SHP77 (cell line): Measurements from ENCODE around the gene KCNT2.
"Not testable (repeated sequence)": the region's sequence is repeated elsewhere in the genome, so short reads cannot be mapped to it uniquely, and the experiment has no call there.

Experiments used
- DNase-seq, 2 experiments: peaks; one replicate each; lab custom pipeline; 2025; lab: John Stamatoyannopoulos, UW

The KCNT2 gene

DNA sequence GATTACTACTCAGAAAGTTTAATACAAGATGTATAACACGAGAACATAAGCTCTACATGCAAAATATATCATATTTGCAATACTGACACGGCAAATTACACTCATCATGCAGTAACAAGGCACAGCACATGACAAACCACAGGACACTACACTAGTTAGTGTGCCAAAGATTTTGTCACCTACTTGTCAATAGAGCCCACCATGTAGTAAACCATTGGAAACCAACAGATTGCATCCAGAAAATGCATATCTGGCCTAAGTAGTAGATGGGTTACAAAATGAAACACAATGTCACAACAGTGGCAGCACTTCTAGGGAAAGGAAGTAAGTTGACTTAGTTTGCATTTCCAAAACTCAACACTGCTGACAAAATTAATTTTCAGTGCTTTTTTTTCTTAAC is 288.9 kb downstream of the KCNT2 start:
- DNase-seq: no peak

GRCh38 chr1:196317535-196318522 is 290.4 kb downstream of the KCNT2 start:
- DNase-seq: peak; percentile 8 to 40

DNA sequence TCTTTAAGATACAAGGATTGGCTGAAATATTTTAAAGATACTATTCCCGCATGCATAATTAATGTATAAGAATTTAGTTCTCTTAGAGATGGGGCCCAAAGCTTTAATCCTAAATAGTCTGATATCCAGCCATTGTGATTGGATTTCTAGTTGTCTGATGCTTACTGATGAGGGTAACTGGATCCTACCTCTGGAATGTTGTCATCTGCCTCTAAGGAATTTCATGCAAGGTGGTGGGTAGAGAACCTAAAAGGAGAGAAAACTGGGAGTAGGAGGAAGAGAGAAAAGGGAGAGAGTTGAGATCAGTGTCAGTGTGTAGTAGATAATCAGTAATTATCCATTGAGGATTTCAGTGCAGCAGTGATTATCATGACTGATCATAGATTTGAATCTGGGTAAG is 295.5 kb downstream of the KCNT2 start:
- DNase-seq: no peak

DNA sequence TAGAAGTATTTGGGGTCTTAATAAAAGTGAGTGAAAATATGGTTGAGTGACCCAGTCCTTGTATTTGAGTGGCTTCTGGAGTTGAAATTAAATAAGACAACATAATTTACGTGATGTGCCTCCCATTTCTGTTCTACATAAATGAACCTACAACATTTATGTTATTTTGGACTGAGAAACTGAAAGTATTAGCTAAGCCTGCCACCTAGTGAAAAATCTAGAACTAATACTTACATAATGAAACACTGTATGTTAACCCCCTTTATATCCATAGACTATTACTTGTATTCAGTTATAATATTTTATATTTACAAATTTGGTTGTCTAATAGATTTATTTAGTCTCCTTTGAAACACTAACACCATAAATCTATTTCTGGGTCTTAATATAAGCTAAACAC is 298.9 kb downstream of the KCNT2 start:
- DNase-seq: no peak

GRCh38 chr1:196308176-196308575 is 300.1 kb downstream of the KCNT2 start:
- DNase-seq: no peak

- DNase-seq: no peak
These were observed 301.8 kb downstream of the KCNT2 start for GRCh38 chr1:196306421-196306820.

DNA sequence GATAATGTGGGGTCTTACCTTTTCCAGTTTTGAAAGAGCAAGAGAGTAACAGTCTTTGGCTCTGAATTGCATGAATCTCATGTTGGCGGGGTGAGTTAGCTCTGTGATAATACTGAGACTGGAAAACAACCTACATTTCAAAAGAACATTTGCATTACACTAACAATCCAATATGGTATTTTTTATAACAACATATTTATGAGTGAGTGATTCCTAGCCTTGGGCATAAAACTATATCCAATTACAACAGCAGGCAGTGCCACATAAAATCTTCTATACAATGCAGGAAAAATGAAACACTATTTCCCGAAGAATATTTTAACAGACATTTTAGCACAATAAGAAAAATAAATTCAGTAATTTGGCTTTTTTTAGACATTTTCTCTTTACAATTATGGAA is 303.0 kb downstream of the KCNT2 start:
- no peak for DNase-seq

DNA sequence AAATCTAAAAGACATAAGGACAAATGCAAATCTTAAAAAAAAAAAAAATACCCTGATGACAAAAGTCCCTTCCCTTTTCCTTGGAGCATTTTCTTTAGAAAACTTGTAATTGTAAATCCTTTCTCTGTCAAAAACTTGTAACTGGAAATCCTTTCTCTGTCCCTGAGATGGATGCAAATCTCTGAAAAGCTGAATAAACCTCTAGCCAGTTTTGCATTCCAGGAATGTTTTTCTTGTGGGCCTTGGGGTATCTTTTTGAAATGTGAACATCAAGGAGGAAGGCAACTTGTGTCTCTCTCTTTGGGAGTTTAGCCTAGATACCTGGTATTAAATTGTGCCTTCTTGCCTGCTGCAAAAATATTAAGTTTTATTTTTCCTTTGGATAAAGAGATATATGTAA is 305.3 kb downstream of the KCNT2 start:
- DNase-seq: no peak

- DNase-seq: no peak
These were observed 305.8 kb downstream of the KCNT2 start for GRCh38 chr1:196302420-196302819.

DNA sequence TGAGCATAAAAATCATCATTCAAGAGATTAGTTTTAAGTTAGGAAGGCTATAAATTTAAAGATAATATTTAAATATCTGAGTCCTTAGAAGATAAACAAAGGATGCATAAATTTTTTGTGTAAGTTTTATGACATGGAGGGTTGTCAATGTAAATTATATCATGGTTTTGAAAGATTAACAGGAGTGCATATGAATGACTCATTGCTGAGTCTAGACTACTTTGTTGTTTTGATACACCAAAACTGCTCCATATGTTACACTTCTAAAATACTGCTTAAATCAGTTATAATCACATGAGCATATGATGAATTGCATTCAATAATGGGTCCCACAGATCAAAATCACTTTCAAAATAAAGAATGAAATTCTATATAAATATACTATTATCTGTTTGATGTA is 312.5 kb downstream of the KCNT2 start:
- no peak for DNase-seq

- no peak for DNase-seq
These were observed 329.4 kb downstream of the KCNT2 start for GRCh38 chr1:196278816-196279215.

- no peak for DNase-seq
These were observed 330.4 kb downstream of the KCNT2 start for GRCh38 chr1:196277860-196278259.

- DNase-seq: no peak
These were observed 336.9 kb downstream of the KCNT2 start for GRCh38 chr1:196271212-196271947.

GRCh38 chr1:196263086-196263485 is 345.2 kb downstream of the KCNT2 start:
- DNase-seq: not testable (repeated sequence)

DNA sequence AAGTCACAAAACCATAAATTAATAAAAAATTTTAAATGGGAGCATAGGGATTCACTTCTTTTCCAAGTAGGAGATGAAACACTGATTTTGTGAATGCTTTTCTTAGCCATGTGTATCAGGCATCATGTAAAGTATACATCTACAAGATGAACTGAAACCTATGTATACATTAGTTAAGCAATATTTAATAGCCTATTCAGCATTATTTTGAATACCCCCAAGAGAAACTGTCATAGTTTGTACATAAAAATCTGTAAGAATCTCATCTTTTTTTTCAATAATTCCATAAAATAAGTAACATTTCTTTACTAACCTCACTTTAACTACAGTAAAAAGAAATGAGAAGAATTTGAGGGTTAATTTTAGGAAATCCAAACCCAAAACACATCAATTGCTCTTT is 348.0 kb downstream of the KCNT2 start:
- no peak for DNase-seq

GRCh38 chr1:196259316-196259715 is 348.9 kb downstream of the KCNT2 start:
- no peak for DNase-seq

- DNase-seq: no peak
These were observed 352.5 kb downstream of the KCNT2 start for GRCh38 chr1:196255762-196256161.

GRCh38 chr1:196229546-196229945 is 378.7 kb downstream of the KCNT2 start:
- no peak for DNase-seq

GRCh38 chr1:196214866-196215265 is 393.4 kb downstream of the KCNT2 start:
- DNase-seq: no peak

DNA sequence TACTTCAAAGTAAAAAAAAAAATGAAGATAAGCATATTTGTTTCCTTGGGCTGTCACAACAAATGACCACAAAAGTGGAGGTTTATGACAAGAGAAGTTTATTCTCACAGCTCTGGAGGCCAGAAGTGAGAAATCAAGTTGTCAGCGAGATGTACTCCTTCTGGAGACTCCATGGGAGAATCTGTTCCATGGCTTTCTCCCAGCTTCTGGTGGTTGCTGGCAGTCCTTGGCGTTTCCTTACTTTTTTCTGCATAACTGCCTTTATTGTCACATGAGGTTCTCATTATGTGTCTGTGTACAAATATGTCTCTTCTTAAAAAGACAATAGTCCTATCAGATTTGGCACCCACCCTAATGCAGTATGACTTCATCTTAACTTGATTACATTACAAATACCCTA is 398.3 kb downstream of the KCNT2 start:
- no peak for DNase-seq

DNA sequence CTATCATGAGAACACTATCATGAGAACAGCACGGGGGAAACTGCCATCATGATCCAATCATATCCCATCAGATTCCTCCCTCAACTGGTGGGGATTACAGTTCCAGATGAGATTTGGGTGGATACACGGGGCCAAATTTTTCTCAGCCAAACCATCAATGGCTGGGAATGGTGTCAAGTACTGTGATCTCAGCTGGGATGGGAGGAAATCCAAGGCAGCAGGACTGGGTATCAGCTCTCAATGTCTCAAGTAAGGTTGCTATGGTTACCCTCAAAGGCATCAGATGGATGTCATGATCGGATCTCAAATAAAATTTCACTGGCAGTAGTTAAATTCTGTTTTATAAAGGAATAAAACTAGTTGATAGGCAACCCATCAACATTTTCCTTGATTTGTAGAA is 399.0 kb downstream of the KCNT2 start:
- no peak for DNase-seq

- no peak for DNase-seq
These were observed 400.5 kb downstream of the KCNT2 start for GRCh38 chr1:196207612-196208217.

DNA sequence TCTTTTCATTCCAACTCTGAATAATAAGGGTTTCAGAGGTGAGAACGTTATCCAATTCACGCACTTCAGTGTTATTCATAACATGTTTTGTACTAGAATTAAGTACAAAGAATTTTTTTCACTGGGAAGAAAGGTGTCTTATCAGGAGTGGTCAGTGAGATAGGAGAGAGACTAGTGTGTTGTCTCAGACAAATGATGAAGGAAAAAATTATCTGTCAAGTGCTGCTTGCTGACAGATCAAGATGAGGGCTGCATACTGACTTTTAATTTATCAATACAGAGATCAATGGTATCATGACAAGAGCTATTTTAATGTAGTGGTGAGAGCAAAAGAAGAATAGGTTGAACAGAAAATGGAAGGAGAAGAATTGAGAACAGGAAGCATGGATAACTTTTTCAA is 402.4 kb downstream of the KCNT2 start:
- no peak for DNase-seq
